ENCODE results near the gene NCOA3. TPM values are rescaled to one million over a fixed set of nuclear protein-coding genes. Genes with fewer than 3 reads are reported as not detected.

Gene NCOA3
- total RNA-seq, 2 experiments from 2014 or later, result 58.1 to 66.4 TPM

GRCh38 chr20:47598911-47599744 is 97.4 kb downstream of the NCOA3 start:
- DNase-seq, result no peak
- Mint-ChIP-seq H3K4me1 (peaks cover 41% of the 10 kb centered on the region), H3K27ac (peak overlapping the region; percentile 71)

GRCh38 chr20:47600967-47601547 is 99.4 kb downstream of the NCOA3 start:
- Mint-ChIP-seq H3K4me1 (peaks cover 52% of the 10 kb centered on the region), H3K4me3 (no peak overlapping the region), H3K9me3 (no peaks in the 10 kb centered on the region), H3K36me3 (peaks cover 48% of the 10 kb centered on the region), H3K27me3 (no peaks in the 10 kb centered on the region), H3K27ac (no peak overlapping the region)
- no peak for DNase-seq

More at GRCh38 chr20:47598911-47599744, 97.4 kb downstream of the NCOA3 start:
- Mint-ChIP-seq H3K9me3 (no peaks in the 10 kb centered on the region), H3K36me3 (peaks cover 49% of the 10 kb centered on the region), H3K27me3 (no peaks in the 10 kb centered on the region), H3K4me3 (no peak overlapping the region)

- Mint-ChIP-seq H3K36me3 (peaks cover 53% of the 10 kb centered on the region), H3K27me3 (no peaks in the 10 kb centered on the region), H3K4me1 (peaks cover 64% of the 10 kb centered on the region), H3K9me3 (no peaks in the 10 kb centered on the region), H3K4me3 (no peak overlapping the region), H3K27ac (peak overlapping the region; percentile 32)
- peak; percentile 15 for DNase-seq
These were observed 101.6 kb downstream of the NCOA3 start for GRCh38 chr20:47603260-47603659.

GRCh38 chr20:47605673-47606413 is 104.2 kb downstream of the NCOA3 start:
- Mint-ChIP-seq H3K27me3 (no peaks in the 10 kb centered on the region), H3K4me1 (peaks cover 78% of the 10 kb centered on the region), H3K27ac (peak overlapping the region; percentile 98), H3K9me3 (peaks cover 3% of the 10 kb centered on the region), H3K4me3 (peak overlapping the region; percentile 6), H3K36me3 (peaks cover 58% of the 10 kb centered on the region)
- DNase-seq, result no peak

- Mint-ChIP-seq H3K27me3 (no peaks in the 10 kb centered on the region), H3K4me1 (peaks cover 84% of the 10 kb centered on the region), H3K9me3 (peaks cover 3% of the 10 kb centered on the region), H3K27ac (peak overlapping the region; percentile 98), H3K36me3 (peaks cover 59% of the 10 kb centered on the region), H3K4me3 (peak overlapping the region; percentile 6)
- DNase-seq, result no peak
These were observed 104.8 kb downstream of the NCOA3 start for GRCh38 chr20:47606414-47606982.

GRCh38 chr20:47606983-47607613 is 105.4 kb downstream of the NCOA3 start:
- Mint-ChIP-seq H3K4me1 (peaks cover 83% of the 10 kb centered on the region), H3K27me3 (no peaks in the 10 kb centered on the region), H3K36me3 (peaks cover 63% of the 10 kb centered on the region), H3K4me3 (peak overlapping the region; percentile 26), H3K9me3 (peaks cover 3% of the 10 kb centered on the region), H3K27ac (peak overlapping the region; percentile 98)
- no peak for DNase-seq

- Mint-ChIP-seq H3K4me1 (peaks cover 80% of the 10 kb centered on the region), H3K4me3 (no peak overlapping the region)
These were observed 107.3 kb downstream of the NCOA3 start for GRCh38 chr20:47609001-47609400.

GRCh38 chr20:47610247-47610944 is 108.7 kb downstream of the NCOA3 start:
- DNase-seq, result peak; percentile 74
- H3K27me3 Mint-ChIP-seq, result no peaks in the 10 kb centered on the region
- H3K4me3 Mint-ChIP-seq, result peak overlapping the region; percentile 65
- H3K36me3 Mint-ChIP-seq, result peaks cover 68% of the 10 kb centered on the region
- H3K9me3 Mint-ChIP-seq, result peaks cover 3% of the 10 kb centered on the region
- H3K27ac Mint-ChIP-seq, result peak overlapping the region; percentile 91
- H3K4me1 Mint-ChIP-seq, result peaks cover 82% of the 10 kb centered on the region

More at GRCh38 chr20:47609001-47609400, 107.3 kb downstream of the NCOA3 start:
- Mint-ChIP-seq H3K9me3 (peaks cover 3% of the 10 kb centered on the region), H3K27me3 (no peaks in the 10 kb centered on the region), H3K27ac (peak overlapping the region; percentile 82), H3K36me3 (peaks cover 63% of the 10 kb centered on the region)
- no peak for DNase-seq

- Mint-ChIP-seq H3K36me3 (peaks cover 63% of the 10 kb centered on the region), H3K4me3 (peak overlapping the region; percentile 65), H3K27ac (peak overlapping the region; percentile 91), H3K4me1 (peaks cover 77% of the 10 kb centered on the region), H3K27me3 (no peaks in the 10 kb centered on the region), H3K9me3 (peaks cover 3% of the 10 kb centered on the region)
- DNase-seq, result no peak
These were observed 109.2 kb downstream of the NCOA3 start for GRCh38 chr20:47610945-47611250.

- no peak overlapping the region for H3K4me3 Mint-ChIP-seq
- peaks cover 3% of the 10 kb centered on the region for H3K9me3 Mint-ChIP-seq
- no peak for DNase-seq
- H3K27ac Mint-ChIP-seq, result peak overlapping the region; percentile 91
- H3K36me3 Mint-ChIP-seq, result peaks cover 58% of the 10 kb centered on the region
- H3K4me1 Mint-ChIP-seq, result peaks cover 73% of the 10 kb centered on the region
- no peaks in the 10 kb centered on the region for H3K27me3 Mint-ChIP-seq
These were observed 110.1 kb downstream of the NCOA3 start for GRCh38 chr20:47611785-47612184.

- Mint-ChIP-seq H3K4me3 (no peak overlapping the region), H3K27ac (peak overlapping the region; percentile 91), H3K9me3 (peaks cover 3% of the 10 kb centered on the region), H3K36me3 (peaks cover 62% of the 10 kb centered on the region), H3K4me1 (peaks cover 70% of the 10 kb centered on the region), H3K27me3 (no peaks in the 10 kb centered on the region)
- DNase-seq, result no peak
These were observed 111.0 kb downstream of the NCOA3 start for GRCh38 chr20:47612670-47613069.

- no peaks in the 10 kb centered on the region for H3K9me3 Mint-ChIP-seq
- peak overlapping the region; percentile 78 for H3K27ac Mint-ChIP-seq
- DNase-seq, result no peak
- H3K4me3 Mint-ChIP-seq, result no peak overlapping the region
- peaks cover 57% of the 10 kb centered on the region for H3K4me1 Mint-ChIP-seq
- peaks cover 49% of the 10 kb centered on the region for H3K36me3 Mint-ChIP-seq
- no peaks in the 10 kb centered on the region for H3K27me3 Mint-ChIP-seq
These were observed 113.1 kb downstream of the NCOA3 start for GRCh38 chr20:47614703-47615309.

GRCh38 chr20:47618479-47618878 is 116.8 kb downstream of the NCOA3 start:
- peaks cover 33% of the 10 kb centered on the region for H3K4me1 Mint-ChIP-seq
- H3K9me3 Mint-ChIP-seq, result no peaks in the 10 kb centered on the region
- no peak for DNase-seq
- H3K27ac Mint-ChIP-seq, result no peak overlapping the region
- H3K36me3 Mint-ChIP-seq, result peaks cover 36% of the 10 kb centered on the region
- no peaks in the 10 kb centered on the region for H3K27me3 Mint-ChIP-seq
- H3K4me3 Mint-ChIP-seq, result no peak overlapping the region

Measured in activated naive CD8-positive, alpha-beta T cell treated with anti-CD3 and anti-CD28 coated beads for 36 hours (primary cell).